NCI-H1048 (cell line): Measurements from ENCODE around the gene SEC14L3.
A peak's percentile ranks its signal among the peaks of the same experiment; 100 is the strongest.

Source experiments
- DNase-seq: peaks from one replicate; lab custom pipeline; 2025; lab: John Stamatoyannopoulos, UW

Gene SEC14L3

DNA sequence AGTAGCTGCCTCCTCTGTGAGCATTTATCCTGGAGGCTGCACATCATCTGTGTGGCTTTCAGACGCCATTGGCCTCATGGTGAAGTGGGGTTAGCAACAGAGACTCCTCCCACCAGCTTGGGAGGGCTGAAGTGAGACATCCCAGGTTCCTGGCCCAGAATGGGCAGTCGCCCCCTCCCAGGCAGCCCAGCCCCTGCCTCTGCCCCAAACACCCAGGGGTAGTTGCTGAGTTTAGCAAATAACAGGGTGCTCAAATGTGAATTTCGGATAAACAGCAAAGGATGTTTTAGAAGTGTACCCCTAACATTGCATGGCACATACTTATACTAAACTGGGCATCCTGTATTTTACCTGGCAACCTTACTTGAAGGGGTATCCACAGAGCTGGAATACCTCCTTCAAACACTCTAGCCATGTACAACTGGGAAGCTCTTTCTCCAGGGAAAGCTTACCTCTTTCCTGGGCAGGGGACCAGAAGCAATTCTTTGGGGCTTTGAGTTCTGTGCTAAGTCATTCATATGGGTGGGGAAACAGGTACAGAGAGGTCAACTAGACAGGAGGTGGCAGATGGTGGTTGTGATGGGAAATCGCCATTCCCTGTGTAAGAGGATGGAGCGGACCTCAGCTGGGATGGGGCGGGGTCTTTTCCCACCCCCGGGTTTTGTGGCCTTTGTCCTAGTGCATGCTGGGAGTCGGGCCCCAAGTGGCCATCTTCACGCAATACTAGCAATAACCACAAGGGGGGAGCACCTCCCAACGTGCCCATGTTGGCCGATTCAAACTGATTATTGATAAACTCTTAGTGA lies 27.0 kb downstream of the SEC14L3 start:
- no peak for DNase-seq

DNA sequence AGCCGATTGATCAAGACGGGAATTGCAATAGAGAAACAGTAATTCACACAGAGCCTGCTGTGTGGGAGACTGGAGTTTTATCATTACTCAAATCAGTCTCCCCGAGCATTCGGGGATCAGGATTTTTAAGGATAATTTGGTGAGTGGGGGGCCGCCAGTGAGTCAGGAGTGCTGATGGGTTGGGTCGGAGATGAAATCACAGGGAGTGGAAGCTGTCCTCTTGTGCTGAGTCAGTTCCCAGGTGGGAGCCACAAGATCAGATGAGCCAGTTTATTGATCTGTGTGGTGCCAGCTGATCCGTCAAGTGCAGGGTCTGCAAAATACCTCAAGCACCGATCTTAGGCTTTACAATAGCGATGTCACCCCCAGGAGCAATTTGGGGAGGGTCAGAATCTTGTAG lies 30.7 kb downstream of the SEC14L3 start:
- DNase-seq: no peak

- DNase-seq: no peak
These were observed 32.0 kb downstream of the SEC14L3 start for GRCh38 chr22:30439836-30440235.

DNA sequence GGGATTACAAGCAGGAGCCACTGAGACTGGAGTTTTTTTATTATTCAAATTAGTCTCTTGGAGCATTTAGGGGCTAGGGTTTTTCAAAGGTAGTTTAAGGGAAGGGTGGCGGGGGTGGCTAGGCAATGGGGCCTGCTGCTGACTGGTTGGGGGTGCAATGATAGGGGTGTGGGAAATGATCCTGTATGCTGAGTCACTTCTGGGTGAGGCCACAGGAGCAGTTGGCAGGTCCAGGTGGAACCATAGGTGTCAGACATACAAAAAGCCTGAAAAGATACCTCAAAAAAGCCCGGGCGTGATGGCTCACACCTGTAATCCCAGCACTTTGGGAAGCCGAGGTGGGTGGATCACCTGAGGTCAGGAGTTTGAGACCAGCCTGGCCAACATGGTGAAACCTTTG lies 32.6 kb downstream of the SEC14L3 start:
- DNase-seq: no peak

GRCh38 chr22:30438559-30438958 lies 33.3 kb downstream of the SEC14L3 start:
- DNase-seq: no peak

DNA sequence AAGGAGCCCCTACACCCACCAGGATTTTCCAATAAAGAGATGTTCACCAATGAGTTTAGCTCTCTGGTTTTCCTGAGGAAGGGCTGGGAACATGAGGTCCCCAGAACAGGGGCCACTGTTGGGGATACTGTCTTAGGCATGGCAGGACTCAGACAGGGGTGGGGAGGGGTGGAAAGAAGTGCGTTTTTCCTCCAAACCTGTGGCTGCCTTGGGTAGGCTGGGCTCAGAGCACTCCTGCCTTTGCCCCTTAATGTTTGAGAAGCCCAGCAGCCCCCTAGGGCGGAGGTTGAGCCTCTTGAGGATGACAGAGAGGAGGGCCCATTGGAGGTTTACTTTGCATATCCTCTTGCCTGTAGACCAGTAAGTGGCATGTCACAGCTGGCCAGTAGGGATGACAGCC lies 35.6 kb downstream of the SEC14L3 start:
- no peak for DNase-seq

DNA sequence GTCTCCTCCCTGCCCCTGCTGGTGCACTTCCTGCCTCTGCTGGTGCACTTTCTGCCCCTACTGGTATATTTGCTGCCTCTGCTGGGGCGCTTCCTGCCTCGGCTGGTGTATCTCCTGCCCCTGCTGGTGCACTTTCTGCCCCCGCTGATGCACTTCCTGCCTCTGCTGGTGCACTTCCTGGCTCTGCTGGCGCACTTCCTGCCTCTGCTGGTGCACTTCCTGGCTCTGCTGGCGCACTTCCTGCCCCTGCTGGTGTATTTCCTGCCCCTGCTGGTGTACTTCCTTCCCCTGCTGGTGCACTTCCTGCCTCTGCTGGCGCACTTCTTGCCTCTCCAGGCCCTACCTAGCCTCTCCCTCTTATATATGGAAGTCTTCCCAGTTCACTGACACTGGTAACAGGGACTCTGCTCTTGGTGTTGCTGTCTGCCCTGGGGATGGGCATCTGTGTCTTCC lies 36.1 kb downstream of the SEC14L3 start:
- DNase-seq: no peak

DNA sequence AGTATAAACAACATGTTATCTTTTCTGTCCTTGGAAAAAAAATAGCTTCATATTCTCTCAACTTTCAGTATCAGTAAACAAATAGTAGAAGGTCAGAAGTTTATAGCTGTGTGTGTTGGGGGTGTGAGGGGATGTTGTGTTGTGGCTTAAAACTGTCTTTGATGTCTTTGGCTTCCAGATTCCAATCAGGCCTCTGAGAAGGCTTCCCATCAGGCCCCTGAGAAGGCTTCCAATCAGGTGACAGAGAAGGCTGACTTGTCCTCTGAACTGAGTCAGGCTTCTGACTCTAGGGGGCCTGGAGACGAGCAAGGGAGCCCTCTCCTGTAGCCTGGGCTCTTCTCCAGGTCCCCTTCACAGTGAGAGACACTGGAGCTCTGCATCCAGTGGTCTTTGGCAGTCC lies 37.0 kb downstream of the SEC14L3 start:
- DNase-seq: no peak

DNA sequence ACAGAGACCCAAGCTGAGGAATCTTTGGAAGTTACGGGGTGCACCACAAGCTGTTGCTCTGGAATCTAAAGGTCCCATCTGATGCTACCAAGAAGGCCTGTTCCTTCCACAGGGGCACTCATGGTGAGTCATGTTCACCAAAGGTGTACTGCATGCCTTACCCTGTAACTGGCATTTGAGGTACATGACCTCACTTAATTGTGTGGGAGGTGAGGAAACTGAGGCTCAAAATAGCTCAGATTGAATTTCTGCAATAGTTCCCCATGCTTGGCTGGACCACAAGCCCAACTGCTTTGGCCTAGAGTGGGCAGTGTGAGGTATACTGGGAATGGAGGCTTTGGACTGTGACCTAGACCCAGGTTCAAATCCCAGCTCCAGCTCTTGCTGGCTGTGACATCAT lies 38.0 kb downstream of the SEC14L3 start:
- no peak for DNase-seq

DNA sequence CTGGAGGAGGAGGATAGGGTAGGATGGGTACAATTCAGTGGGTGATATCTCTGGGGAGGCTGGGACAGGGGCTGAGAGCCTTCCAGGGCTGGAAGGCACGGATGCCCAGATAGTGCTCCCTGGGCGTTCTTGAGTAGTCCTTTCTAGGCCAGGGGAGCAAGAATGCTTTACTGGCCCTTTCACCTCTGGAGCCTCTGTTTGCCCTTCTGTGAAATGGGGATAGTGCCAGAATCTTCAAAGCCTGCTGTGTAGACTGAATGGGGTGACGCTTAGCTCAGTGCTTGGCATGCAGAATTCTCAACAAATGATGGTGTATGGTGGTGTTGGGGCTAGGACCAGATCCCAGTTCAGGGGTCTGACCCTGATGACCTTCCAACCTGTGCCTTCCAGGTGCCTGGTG lies 38.6 kb downstream of the SEC14L3 start:
- DNase-seq: no peak

GRCh38 chr22:30432520-30432919 lies 39.3 kb downstream of the SEC14L3 start:
- DNase-seq: no peak

DNA sequence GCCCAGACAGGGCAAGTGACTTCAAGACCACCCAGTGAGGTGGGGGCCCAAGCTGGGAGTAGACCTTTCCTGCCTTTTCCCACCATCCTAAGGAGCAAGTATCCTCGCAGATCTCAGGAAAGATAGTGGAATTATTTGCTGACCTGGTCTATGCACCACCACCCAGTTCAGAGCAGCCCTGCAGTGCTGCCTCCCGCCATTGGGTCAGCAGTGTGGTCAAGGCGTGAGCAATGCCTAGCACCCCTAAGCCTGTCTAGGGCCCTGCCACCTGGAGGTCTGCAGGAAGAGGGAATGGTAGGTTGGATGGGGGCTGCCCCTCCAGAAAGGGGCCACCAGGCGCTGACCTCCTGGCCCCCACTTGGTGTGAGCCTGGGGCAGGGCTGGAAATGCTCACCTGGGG lies 39.7 kb downstream of the SEC14L3 start:
- no peak for DNase-seq

DNA sequence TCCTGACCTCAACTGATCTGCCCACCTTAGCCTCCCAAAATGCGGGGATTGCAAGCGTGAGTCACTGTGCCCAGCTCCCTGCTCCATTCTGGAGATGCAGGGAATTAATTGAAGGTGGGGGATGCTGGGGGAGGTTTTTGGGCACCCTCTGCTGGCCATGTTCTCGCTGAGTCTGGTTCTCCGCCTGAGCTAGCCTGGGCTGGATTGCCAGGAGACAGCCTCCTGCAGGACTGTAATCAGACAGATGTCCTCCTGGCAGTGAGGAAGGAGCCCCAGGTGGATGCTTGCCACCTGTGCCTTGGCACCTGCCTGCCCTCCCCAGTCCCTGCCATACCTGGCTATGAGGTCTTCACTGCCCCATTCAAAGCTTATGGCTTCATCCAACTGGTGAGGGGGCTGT lies 40.9 kb downstream of the SEC14L3 start:
- DNase-seq: no peak

DNA sequence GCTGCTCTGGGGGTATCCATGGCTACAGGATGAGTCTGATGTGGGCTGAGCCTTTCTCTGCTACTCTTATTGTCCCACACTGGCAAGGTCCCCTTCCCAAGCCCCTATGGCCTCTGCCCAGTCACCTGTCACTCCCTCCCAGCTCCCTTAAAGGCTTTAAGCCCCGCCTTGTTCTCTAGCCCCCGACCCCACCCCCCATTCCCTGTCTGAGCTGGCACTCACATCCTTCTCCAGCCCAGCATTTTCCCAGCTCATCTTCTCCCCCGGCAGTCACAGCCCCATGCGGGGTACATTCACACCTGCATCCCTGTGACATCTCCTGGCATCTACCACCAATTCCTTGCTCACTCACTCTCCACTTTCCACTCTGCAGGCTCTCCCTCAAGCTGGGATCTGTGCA lies 41.9 kb downstream of the SEC14L3 start:
- no peak for DNase-seq

- DNase-seq: no peak
These were observed 43.9 kb downstream of the SEC14L3 start for GRCh38 chr22:30427871-30428270.

DNA sequence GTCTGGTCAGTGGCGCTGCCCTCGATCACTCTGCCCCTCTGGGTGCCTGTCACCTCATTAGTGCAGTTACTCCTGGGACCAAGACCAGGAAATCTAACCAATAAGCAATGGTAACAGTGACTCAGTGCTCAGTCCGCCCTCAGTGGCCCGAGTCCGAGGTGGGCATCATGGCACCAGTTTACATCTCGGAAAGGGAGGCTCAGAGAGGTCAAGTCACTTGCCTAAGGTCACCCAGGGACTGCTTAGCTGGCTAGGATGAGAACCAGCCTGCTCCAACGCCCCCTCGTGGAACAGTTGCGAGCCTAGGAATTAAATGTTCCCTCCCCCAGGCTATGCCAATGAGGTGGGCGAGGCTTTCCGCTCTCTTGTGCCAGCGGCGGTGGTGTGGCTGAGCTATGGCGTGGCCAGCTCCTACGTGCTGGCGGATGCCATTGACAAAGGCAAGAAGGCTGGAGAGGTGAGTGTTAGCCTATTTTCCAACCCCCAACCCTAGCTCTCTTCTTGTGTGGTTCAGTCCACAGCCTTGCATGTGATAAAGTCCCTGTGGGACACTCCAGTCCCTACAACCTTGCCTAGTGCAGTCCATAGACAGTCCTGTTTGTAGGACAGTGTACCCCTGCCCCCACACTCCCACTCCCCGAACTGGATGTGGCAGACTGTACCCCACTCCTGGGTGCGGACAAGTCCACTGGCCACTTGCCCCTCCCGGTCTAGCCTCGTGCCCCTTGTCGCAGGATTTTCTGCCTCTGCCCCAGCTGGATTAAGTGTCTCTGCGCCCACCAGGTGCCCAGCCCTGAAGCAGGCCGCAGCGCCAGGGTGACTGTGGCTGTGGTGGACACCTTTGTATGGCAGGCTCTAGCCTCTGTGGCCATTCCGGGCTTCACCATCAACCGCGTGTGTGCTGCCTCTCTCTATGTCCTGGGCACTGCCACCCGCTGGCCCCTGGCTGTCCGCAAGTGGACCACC lies 45.1 kb downstream of the SEC14L3 start:
- DNase-seq: peak; percentile 46

GRCh38 chr22:30425616-30426387 lies 46.0 kb downstream of the SEC14L3 start, which contains the start of gene MTFP1:
Gene MTFP1 (plus strand): TSS chr22:30425768. CDS start chr22:30425880, 112 bp downstream.
- peak; percentile 29 for DNase-seq

- DNase-seq: no peak
These were observed 46.5 kb downstream of the SEC14L3 start for GRCh38 chr22:30425327-30425615.

- no peak for DNase-seq
These were observed 47.1 kb downstream of the SEC14L3 start for GRCh38 chr22:30424534-30425326.

GRCh38 chr22:30423959-30424533 lies 47.8 kb downstream of the SEC14L3 start:
- DNase-seq: peak; percentile 98

DNA sequence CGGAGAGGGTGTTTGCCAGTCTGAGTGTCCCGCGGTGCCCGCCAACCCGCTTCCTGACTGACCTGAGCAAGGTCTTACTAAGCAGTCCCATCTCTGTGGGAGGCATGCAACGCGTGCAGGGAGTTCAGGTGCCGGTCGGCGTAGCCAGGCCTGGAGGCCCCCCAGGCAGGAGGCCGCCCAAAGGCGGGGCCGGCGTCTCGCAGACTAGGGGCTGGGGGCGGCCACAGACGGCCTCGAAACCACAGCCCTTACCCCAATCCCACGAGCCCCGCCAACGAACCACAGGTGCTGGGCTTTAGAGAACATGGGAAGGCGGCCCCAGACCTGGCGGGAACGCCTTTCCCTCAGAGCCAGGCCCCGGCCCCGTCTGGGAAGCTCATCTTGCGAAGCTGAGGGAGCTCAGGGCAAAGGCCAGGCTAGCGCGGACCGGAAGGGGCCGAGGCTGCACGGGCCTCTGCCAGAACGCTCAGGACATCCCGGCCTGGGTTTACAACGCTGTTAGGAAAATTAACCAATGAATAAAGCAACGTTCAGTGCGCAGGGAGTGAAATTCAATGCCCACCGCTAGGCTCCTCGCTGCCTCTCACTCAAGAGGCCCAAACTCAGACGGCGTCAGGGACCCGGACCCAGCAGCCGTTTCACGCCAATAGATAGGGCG lies 48.4 kb downstream of the SEC14L3 start:
- DNase-seq: no peak
